ENCODE results near the gene SKA2. TPM values are rescaled to one million over a fixed set of nuclear protein-coding genes. Genes with fewer than 3 reads are reported as not detected.

Gene SKA2
- total and polyA plus RNA-seq, 2 of the 8 experiments (the other 6 are each of a cell fraction or from before 2014, with no cell fraction given): 15.6 to 95.8 TPM

GRCh38 chr17:59097876-59098275 is 57.1 kb downstream of the SKA2 start:
- no peak overlapping the region for H3K56ac ChIP-seq (replicated peaks; ENCODE audit: insufficient read length, low read depth, low read length)
- H2AFZ ChIP-seq (ENCODE audit: low read length): no peak overlapping the region
- H4K20me1 ChIP-seq (replicated peaks in 1 of 2; ENCODE audit: control insufficient read depth in 1 of 2, insufficient read depth in 2 of 2, low read length in 2 of 2): no peaks in the 10 kb centered on the region
- H2BK15ac ChIP-seq (ENCODE audit: low read length): no peak overlapping the region
- peaks cover 2% of the 10 kb centered on the region; the same call in 1 of the 2 replicates for H3K79me1 ChIP-seq (ENCODE audit: low read depth, low read length)
- no peak overlapping the region for H2BK12ac ChIP-seq (ENCODE audit: low read depth, low read length)
- H3K14ac ChIP-seq (ENCODE audit: insufficient read length): no peak overlapping the region
- H2BK5ac ChIP-seq (ENCODE audit: low read depth, low read length): no peak overlapping the region
- H2BK20ac ChIP-seq (ENCODE audit: low read length): no peak overlapping the region
- no peaks in the 10 kb centered on the region; the same call in 1 of the 2 replicates for H3K23me2 ChIP-seq (ENCODE audit: low read depth, low read length)
- H2BK120ac ChIP-seq (replicated peaks; ENCODE audit: low read depth, low read length): no peak overlapping the region
- CTCF ChIA-PET (ENCODE audit: partially characterized antibody): no interaction called here
- no peak overlapping the region for H2AK5ac ChIP-seq (ENCODE audit: low read depth, low read length)
- H3K27ac ChIP-seq (ENCODE audit: low read depth, low read length): no peak overlapping the region
- H3K4me3 ChIP-seq (ENCODE audit: extremely low read depth in 1 of 4, insufficient read depth in 2 of 4, low read depth in 3 of 4, low read length in 4 of 4): no peak overlapping the region
- H3K23ac ChIP-seq (ENCODE audit: insufficient read length): no peak overlapping the region
- POLR2A ChIA-PET (ENCODE audit: partially characterized antibody): interaction anchor here (1.1 kb wide), 1 partner anchor 9 kb away, joined by 4 read pairs; the partner anchor contains the start of gene TRIM37
- H3K18ac ChIP-seq (ENCODE audit: extremely low read depth, low read length): no peak overlapping the region
- H3K4me2 ChIP-seq (ENCODE audit: insufficient read depth in 1 of 2, low read depth in 2 of 2, low read length in 2 of 2): no peak overlapping the region
- H4K91ac ChIP-seq (replicated peaks; ENCODE audit: insufficient read length, low read length): no peak overlapping the region
- H3K36me3 ChIP-seq (ENCODE audit: control insufficient read depth in 2 of 4, insufficient read depth in 4 of 4, low read length in 3 of 4): peaks cover 0 to 20% (median 2%) of the 10 kb centered on the region in 4 experiments; a peak in 4 of 8 replicates
- FAIRE-seq (no peak), DNase-seq (ENCODE audit: low read depth in 1 of 2, low spot score in 2 of 2) (no peak)
- H3K9me3 ChIP-seq (ENCODE audit: insufficient read depth in 2 of 2, low read depth in 1 of 2, low read length in 1 of 2): no peaks in the 10 kb centered on the region
- no peaks in the 10 kb centered on the region for H3K27me3 ChIP-seq (replicated peaks in 1 of 4; ENCODE audit: control insufficient read depth in 3 of 4, extremely low read depth in 1 of 4, insufficient read depth in 3 of 4, low read length in 3 of 4)
- no peak overlapping the region for H3K9ac ChIP-seq (replicated peaks in 1 of 4; ENCODE audit: extremely low read depth in 1 of 4, low read depth in 3 of 4, low read length in 3 of 4)
- no peak overlapping the region for H3K4ac ChIP-seq (replicated peaks; ENCODE audit: insufficient read length, low read depth, low read length)
- H4K8ac ChIP-seq (ENCODE audit: extremely low read depth, insufficient read depth, low read length): no peak overlapping the region
- no peaks in the 10 kb centered on the region for H3K4me1 ChIP-seq (replicated peaks in 1 of 4; ENCODE audit: control insufficient read depth in 3 of 4, insufficient read depth in 4 of 4, low read length in 3 of 4)
- H3K79me2 ChIP-seq (ENCODE audit: control insufficient read depth in 1 of 2, insufficient read depth in 2 of 2, low read length in 2 of 2): peaks cover 2 to 83% of the 10 kb centered on the region in 2 experiments; a peak in 3 of 4 replicates
- no peak overlapping the region for H4K5ac ChIP-seq (ENCODE audit: insufficient read length, low read depth, low read length)
- no peak for TF ChIP-seq EP300 (IDR thresholded peaks at IDR 0.05; ENCODE audit: borderline replicate concordance in 1 of 2, low read depth in 2 of 2, low read length in 2 of 2)
- TF ChIP-seq KDM4A (IDR thresholded peaks at IDR 0.05; ENCODE audit: low read depth, low read length, severe bottlenecking): no peak
- TF ChIP-seq ATF3 (IDR thresholded peaks at IDR 0.05; ENCODE audit: insufficient read depth, low read depth, low read length): no peak
- no peak for TF ChIP-seq BRCA1 (IDR thresholded peaks at IDR 0.05; ENCODE audit: low read depth, low read length)
- TF ChIP-seq PHF8 (conservative IDR thresholded peaks at IDR 0.05; ENCODE audit: low read depth, low read length): no peak
- TF ChIP-seq POLR2A (IDR thresholded peaks at IDR 0.05; ENCODE audit: control extremely low read depth in 1 of 2, low read depth in 2 of 2, low read length in 2 of 2): no peak
- TF ChIP-seq CTCF (IDR thresholded peaks at IDR 0.05; ENCODE audit: control extremely low read depth in 1 of 3, insufficient read depth in 1 of 3, low read depth in 1 of 3, low read length in 3 of 3): no peak
- no peak for TF ChIP-seq SP4 (IDR thresholded peaks at IDR 0.05; ENCODE audit: low read length)
- TF ChIP-seq TCF12 (IDR thresholded peaks at IDR 0.05; ENCODE audit: low read depth, low read length): no peak
- no peak for TF ChIP-seq GTF2F1 (IDR thresholded peaks at IDR 0.05; ENCODE audit: borderline replicate concordance, low read depth, low read length)
- no peak for TF ChIP-seq SIX5 (IDR thresholded peaks at IDR 0.05; ENCODE audit: low read depth, low read length)
- no peak for TF ChIP-seq CHD2 (IDR thresholded peaks at IDR 0.05; ENCODE audit: low read length)
